ENCODE measurements around the gene NAMPT. TPM values are rescaled to one million over a fixed set of nuclear protein-coding genes. Genes with fewer than 3 reads are reported as not detected.
"Not testable (repeated sequence)": the region's sequence is repeated elsewhere in the genome, so short reads cannot be mapped to it uniquely, and the experiment has no call there.

The NAMPT gene
- total RNA-seq, 1 donor from 2014 or later = 52.7 TPM

DNA sequence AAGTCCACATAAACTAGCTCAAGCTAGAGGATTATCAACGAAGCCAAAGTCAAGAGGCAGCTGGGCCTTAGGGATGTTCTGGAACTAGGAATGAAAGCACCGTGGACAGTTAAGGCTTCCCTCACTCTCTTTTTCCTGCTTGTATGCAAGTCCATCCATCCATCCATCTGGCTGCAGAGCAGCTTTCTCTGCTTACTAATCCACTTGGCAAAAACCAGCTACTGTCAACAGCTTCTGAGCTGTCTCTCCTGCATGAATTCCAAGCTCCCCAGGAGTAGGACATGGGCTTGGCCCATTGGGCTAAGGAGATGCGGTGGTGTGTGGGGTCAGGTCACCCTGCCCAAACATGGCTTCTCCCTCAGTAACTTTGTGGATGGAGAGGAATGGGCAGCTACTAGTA is 66.2 kb downstream of the NAMPT start:
- Mint-ChIP-seq H3K4me3 (no peak overlapping the region), H3K4me1 (peaks cover 4% of the 10 kb centered on the region), H3K27ac (ENCODE audit: unreplicated experiment) (no peak overlapping the region), H3K9me3 (no peaks in the 10 kb centered on the region), H3K27me3 (ENCODE audit: low read depth) (no peaks in the 10 kb centered on the region), H3K36me3 (ENCODE audit: low read depth) (no peaks in the 10 kb centered on the region)
- TF ChIP-seq, protein P1, sequence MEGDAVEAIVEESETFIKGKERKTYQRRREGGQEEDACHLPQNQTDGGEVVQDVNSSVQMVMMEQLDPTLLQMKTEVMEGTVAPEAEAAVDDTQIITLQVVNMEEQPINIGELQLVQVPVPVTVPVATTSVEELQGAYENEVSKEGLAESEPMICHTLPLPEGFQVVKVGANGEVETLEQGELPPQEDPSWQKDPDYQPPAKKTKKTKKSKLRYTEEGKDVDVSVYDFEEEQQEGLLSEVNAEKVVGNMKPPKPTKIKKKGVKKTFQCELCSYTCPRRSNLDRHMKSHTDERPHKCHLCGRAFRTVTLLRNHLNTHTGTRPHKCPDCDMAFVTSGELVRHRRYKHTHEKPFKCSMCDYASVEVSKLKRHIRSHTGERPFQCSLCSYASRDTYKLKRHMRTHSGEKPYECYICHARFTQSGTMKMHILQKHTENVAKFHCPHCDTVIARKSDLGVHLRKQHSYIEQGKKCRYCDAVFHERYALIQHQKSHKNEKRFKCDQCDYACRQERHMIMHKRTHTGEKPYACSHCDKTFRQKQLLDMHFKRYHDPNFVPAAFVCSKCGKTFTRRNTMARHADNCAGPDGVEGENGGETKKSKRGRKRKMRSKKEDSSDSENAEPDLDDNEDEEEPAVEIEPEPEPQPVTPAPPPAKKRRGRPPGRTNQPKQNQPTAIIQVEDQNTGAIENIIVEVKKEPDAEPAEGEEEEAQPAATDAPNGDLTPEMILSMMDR (conservative IDR thresholded peaks at IDR 0.05) = no peak
- no peak for DNase-seq (ENCODE audit: low read depth, low spot score)

DNA sequence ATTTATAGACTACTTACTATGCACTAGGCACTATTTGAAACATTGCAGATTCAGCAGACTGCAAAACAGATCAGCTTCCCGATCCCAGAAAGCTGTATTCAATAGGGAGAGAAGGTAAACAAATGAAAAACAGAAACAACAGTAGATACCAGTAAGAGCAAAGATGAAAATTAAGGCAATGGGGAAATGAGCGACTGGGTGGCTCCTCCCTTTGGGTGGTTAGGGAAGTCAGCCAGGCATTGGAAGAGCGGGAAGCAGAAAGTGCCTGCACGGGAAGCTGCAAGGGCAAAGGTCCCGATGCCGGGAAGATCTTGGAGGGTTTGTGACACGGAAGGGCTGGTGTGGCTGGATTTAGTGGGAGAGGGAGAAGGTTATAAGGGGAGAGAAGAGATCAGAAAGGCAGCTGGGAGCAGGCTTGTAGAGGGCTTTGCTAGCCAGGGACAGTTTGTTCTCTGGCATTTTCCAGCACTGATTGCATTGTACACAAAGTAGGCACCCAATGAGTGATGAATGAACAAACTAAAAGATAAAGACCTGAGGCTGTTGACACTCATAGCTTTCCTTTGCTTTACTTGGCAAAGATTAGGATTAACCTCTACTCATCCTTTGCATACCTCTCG is 67.8 kb downstream of the NAMPT start:
- Mint-ChIP-seq H3K36me3 (ENCODE audit: low read depth) (peaks cover 2% of the 10 kb centered on the region), H3K27me3 (ENCODE audit: low read depth) (peaks cover 4% of the 10 kb centered on the region), H3K4me3 (no peak overlapping the region), H3K9me3 (no peaks in the 10 kb centered on the region), H3K27ac (ENCODE audit: unreplicated experiment) (peak overlapping the region; percentile 81), H3K4me1 (peaks cover 4% of the 10 kb centered on the region)
- TF ChIP-seq, protein P1 (conservative IDR thresholded peaks at IDR 0.05) = no peak
- no peak for DNase-seq (ENCODE audit: low read depth, low spot score)

DNA sequence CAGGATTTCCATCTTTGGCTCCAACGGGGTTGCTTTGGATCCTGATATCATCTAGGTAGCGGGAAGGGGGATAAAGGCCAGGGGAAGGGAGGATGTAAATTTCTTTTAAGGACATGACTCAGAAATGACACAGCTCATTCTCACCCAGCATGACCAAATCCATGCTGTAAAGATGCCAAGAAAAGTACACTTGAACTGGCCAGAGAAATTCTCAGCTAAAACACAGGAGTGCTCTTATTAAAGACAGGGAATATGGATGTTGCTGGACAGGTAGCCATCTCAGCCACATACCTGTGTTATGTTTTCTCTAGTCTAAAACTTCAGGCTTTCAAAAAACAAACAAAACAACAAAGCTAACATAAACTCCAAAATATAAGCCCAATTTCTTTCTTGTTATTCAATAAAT is 68.3 kb downstream of the NAMPT start:
- no peak overlapping the region for H3K27ac Mint-ChIP-seq (ENCODE audit: unreplicated experiment)
- DNase-seq (ENCODE audit: low read depth, low spot score) = no peak

DNA sequence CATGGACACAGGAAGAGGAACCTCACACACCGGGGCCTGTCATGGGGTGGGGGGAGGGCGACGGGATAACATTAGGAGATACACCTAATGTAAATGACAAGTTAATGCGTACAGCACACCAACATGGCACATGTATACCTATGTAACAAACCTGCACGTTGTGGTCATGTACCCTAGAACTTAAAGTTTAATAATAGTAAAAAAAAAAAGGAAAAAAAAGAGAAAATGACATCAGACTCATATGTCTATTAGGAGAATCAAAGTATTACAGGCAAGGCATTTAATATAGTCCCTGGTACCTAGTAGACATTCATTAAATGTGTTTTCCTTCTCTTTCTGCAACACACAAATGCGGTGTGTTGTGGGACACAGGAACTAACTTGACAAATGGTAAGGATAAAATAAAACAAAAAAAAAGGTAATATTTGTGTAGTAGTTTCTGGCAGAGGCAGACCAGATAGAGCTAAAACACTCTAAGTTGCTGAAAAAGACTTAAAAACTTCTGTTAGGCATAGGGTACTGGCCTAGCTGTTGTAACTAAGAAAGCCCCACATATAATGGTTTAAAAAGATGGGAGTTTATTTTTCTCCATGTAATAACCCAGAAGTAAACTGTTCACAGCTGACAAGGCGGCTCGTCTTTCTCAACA is 68.8 kb downstream of the NAMPT start:
- Mint-ChIP-seq H3K27me3 (ENCODE audit: low read depth) (peaks cover 4% of the 10 kb centered on the region), H3K36me3 (ENCODE audit: low read depth) (peaks cover 2% of the 10 kb centered on the region), H3K4me1 (peaks cover 4% of the 10 kb centered on the region), H3K4me3 (no peak overlapping the region), H3K9me3 (no peaks in the 10 kb centered on the region), H3K27ac (ENCODE audit: unreplicated experiment) (no peak overlapping the region)
- no peak for DNase-seq (ENCODE audit: low read depth, low spot score)
- TF ChIP-seq, protein P1 (conservative IDR thresholded peaks at IDR 0.05) = no peak

More for the DNA sequence above, 68.3 kb downstream of the NAMPT start:
- H3K36me3 Mint-ChIP-seq (ENCODE audit: low read depth) = peaks cover 2% of the 10 kb centered on the region
- H3K4me1 Mint-ChIP-seq = peaks cover 4% of the 10 kb centered on the region
- H3K4me3 Mint-ChIP-seq = no peak overlapping the region
- TF ChIP-seq, protein P1 (conservative IDR thresholded peaks at IDR 0.05) = no peak
- no peaks in the 10 kb centered on the region for H3K9me3 Mint-ChIP-seq
- H3K27me3 Mint-ChIP-seq (ENCODE audit: low read depth) = peaks cover 4% of the 10 kb centered on the region

DNA sequence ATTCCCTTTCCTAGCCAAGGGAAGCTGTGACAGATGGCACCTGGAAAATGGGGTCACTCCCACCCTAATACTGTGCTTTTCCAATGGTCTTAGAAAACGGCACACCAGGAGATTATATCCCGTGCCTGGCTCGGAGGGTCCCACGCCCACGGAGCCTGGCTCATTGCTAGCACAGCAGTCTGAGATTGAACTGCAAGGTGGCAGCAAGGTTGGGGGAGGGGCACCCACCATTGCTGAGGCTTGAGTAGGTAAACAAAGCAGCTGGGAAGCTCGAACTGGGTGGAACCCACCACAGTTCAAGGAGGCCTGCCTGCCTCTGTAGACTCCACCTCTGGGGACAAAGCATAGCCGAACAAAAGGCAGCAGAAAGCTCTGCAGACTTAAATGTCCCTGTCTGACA is 75.8 kb downstream of the NAMPT start:
- H3K27me3 Mint-ChIP-seq (ENCODE audit: low read depth); DNase-seq (ENCODE audit: low read depth, low spot score); H3K4me3 Mint-ChIP-seq; H3K4me1 Mint-ChIP-seq; H3K27ac Mint-ChIP-seq (ENCODE audit: unreplicated experiment); H3K9me3 Mint-ChIP-seq: not testable (repeated sequence)
- H3K36me3 Mint-ChIP-seq (ENCODE audit: low read depth) = peaks cover 10% of the 10 kb centered on the region

DNA sequence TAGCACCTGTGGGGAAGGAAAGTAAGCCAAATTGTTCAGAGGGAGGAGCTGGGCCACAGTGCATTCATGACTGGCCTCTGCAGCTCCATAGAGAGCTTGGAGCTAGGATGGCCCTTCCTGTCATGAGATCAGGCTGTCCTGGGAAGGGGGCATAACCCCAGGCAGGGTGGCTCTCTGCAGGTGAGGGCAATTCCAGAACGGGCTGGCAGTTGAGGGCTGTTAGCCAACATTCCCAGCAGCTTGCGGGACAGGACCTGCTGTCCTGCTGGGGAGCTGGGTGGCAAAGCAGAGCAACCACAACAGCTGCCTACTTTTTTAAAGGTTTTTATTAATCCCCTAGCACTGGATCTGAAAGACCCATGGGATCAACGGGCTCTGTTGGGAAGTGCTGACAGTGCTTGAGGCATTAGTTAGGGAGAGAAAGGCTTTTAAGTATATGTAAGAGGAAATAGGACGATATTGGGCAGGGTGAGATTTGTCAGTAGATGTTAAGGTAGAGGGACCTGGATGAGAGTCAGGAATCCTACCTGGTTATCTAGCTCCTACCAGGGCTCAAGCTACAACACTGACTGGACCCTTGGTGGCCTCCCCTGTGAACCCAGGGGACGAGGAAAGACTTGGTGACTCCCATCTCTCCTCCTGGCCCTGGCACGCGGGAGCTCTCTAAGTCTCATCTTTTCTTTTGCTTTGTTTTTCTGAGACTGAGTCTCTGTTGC is 77.8 kb downstream of the NAMPT start:
- no peak for DNase-seq (ENCODE audit: low read depth, low spot score)
- no peak overlapping the region for H3K27ac Mint-ChIP-seq (ENCODE audit: unreplicated experiment)
- peaks cover 9% of the 10 kb centered on the region for H3K36me3 Mint-ChIP-seq (ENCODE audit: low read depth)
- no peak overlapping the region for H3K4me3 Mint-ChIP-seq
- H3K9me3 Mint-ChIP-seq = peaks cover 6% of the 10 kb centered on the region
- H3K4me1 Mint-ChIP-seq = no peaks in the 10 kb centered on the region
- TF ChIP-seq, protein P1 (conservative IDR thresholded peaks at IDR 0.05) = no peak
- no peaks in the 10 kb centered on the region for H3K27me3 Mint-ChIP-seq (ENCODE audit: low read depth)

All from neural crest cell (in vitro differentiated cells).